NCI-H2196 (cell line): Measurements from ENCODE around the gene PRRC1.

Experiments
- DNase-seq: peaks from one replicate; lab custom pipeline; 2025; ENCODE audit not compliant: unreplicated experiment; lab: John Stamatoyannopoulos, UW

The PRRC1 gene

GRCh38 chr5:127574852-127575679, 57.6 kb downstream of the PRRC1 start:
- no peak for DNase-seq

- DNase-seq = no peak
These were observed 60.0 kb downstream of the PRRC1 start for GRCh38 chr5:127577458-127577857.

GRCh38 chr5:127580731-127581130, 63.3 kb downstream of the PRRC1 start:
- no peak for DNase-seq

- DNase-seq = no peak
These were observed 64.0 kb downstream of the PRRC1 start for GRCh38 chr5:127581450-127581849.

- DNase-seq = no peak
These were observed 65.4 kb downstream of the PRRC1 start for GRCh38 chr5:127582773-127583370.

GRCh38 chr5:127583866-127584265, 66.4 kb downstream of the PRRC1 start:
- DNase-seq = no peak

GRCh38 chr5:127585661-127586060, 68.2 kb downstream of the PRRC1 start:
- no peak for DNase-seq

- DNase-seq = no peak
These were observed 68.8 kb downstream of the PRRC1 start for GRCh38 chr5:127586066-127586770.

- no peak for DNase-seq
These were observed 69.4 kb downstream of the PRRC1 start for GRCh38 chr5:127586811-127587210.

GRCh38 chr5:127587246-127587917, 69.9 kb downstream of the PRRC1 start:
- no peak for DNase-seq

GRCh38 chr5:127588368-127588767, 70.9 kb downstream of the PRRC1 start:
- DNase-seq = no peak

- DNase-seq = no peak
These were observed 72.0 kb downstream of the PRRC1 start for GRCh38 chr5:127589309-127590030.

GRCh38 chr5:127590156-127590722, 72.8 kb downstream of the PRRC1 start:
- DNase-seq = no peak

GRCh38 chr5:127595484-127596368, 78.3 kb downstream of the PRRC1 start:
- no peak for DNase-seq

GRCh38 chr5:127596501-127596900, 79.1 kb downstream of the PRRC1 start:
- DNase-seq = no peak

GRCh38 chr5:127599320-127599719, 81.9 kb downstream of the PRRC1 start:
- DNase-seq = no peak

- no peak for DNase-seq
These were observed 82.4 kb downstream of the PRRC1 start for GRCh38 chr5:127599847-127600246.

- DNase-seq = no peak
These were observed 83.7 kb downstream of the PRRC1 start for GRCh38 chr5:127601111-127601510.

GRCh38 chr5:127601601-127602000, 84.2 kb downstream of the PRRC1 start:
- DNase-seq = no peak
